ENCODE measurements around the gene BICD2. TPM values are rescaled to one million over a fixed set of nuclear protein-coding genes. Genes with fewer than 3 reads are reported as not detected.

The BICD2 gene
- total and polyA plus RNA-seq, 9 of the 15 experiments (the other 6 are each of a cell fraction or from before 2014, with no cell fraction given) = 3.6 to 23.4 (median 11.8) TPM

DNA sequence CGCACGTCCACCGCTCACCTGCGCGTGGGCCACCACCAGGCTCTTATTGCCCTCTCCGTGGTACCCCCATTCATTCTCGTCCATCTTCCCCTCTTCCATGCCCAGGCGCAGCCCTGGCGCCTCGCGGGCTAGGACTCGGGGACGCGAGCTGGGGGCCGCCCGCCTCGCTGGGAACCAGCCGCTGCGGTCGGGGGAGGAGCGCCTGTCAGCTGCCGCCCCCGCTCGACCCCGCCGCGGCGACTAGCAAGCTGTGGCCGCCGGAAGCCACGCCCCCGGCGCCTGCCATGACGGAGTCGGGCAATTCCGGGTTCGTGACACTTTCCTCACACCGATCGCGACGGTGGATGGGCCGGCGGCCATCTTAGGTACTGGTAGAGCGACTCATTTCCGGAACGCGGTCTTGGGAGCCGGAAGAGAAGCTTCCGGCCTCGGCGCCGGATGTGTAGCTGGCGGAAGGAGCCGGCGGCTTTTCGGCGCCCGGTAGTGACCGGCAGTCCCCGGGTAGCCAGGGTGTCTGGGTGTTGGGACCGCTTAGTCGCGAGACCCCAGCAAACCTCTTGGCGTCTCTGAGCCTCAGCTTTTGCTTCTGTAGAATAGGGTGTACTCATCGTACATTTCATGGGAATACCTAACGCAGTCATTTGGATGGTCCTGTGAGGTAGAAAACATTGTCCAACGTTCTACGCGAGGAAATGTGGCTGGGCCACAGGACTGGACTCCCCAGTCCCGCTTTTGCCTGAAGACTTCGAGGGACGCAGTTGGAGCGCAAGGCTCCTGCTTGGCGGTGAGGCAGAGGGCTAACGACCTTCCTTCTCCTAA is 94.5 kb downstream of the BICD2 start, which contains the start of gene IPPK (continued):
- TF ChIP-seq, protein P1, sequence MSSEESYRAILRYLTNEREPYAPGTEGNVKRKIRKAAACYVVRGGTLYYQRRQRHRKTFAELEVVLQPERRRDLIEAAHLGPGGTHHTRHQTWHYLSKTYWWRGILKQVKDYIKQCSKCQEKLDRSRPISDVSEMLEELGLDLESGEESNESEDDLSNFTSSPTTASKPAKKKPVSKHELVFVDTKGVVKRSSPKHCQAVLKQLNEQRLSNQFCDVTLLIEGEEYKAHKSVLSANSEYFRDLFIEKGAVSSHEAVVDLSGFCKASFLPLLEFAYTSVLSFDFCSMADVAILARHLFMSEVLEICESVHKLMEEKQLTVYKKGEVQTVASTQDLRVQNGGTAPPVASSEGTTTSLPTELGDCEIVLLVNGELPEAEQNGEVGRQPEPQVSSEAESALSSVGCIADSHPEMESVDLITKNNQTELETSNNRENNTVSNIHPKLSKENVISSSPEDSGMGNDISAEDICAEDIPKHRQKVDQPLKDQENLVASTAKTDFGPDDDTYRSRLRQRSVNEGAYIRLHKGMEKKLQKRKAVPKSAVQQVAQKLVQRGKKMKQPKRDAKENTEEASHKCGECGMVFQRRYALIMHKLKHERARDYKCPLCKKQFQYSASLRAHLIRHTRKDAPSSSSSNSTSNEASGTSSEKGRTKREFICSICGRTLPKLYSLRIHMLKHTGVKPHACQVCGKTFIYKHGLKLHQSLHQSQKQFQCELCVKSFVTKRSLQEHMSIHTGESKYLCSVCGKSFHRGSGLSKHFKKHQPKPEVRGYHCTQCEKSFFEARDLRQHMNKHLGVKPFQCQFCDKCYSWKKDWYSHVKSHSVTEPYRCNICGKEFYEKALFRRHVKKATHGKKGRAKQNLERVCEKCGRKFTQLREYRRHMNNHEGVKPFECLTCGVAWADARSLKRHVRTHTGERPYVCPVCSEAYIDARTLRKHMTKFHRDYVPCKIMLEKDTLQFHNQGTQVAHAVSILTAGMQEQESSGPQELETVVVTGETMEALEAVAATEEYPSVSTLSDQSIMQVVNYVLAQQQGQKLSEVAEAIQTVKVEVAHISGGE (CRISPR knock-in tag; IDR thresholded peaks at IDR 0.05) = peak; percentile 92 to 99 (median 98)
- TF ChIP-seq XRCC5 (IDR thresholded peaks at IDR 0.05; ENCODE audit: low read depth, low read length) (peak; percentile 41; the same call in 1 of the 2 replicates), NCOA1 (IDR thresholded peaks at IDR 0.05; ENCODE audit: low read depth) (peak; percentile 96), BRD4 (IDR thresholded peaks at IDR 0.05) (0 out of 2 replicates have a peak, but pooled peaks have one; percentile 18), STAG1 (CRISPR knock-in tag; IDR thresholded peaks at IDR 0.05; ENCODE audit: borderline replicate concordance) (no peak), CAMTA2 (CRISPR knock-in tag; conservative IDR thresholded peaks at IDR 0.05) (0 out of 2 replicates have a peak, but pooled peaks have one; percentile 66), ELF4 (CRISPR knock-in tag; IDR thresholded peaks at IDR 0.05) (peak; percentile 47; the same call in 1 of the 2 replicates), FOXA3 (CRISPR knock-in tag; conservative IDR thresholded peaks at IDR 0.05 in 1 of 2, IDR thresholded peaks at IDR 0.05 in 1 of 2) (no peak), PHF8 (IDR thresholded peaks at IDR 0.05; ENCODE audit: borderline replicate concordance, low read length) (peak; percentile 93), ILF3 (IDR thresholded peaks at IDR 0.05; ENCODE audit: borderline replicate concordance) (no peak), GABPA (tag; conservative IDR thresholded peaks at IDR 0.05; ENCODE audit: low read depth) (peak; percentile 99), CREM (IDR thresholded peaks at IDR 0.05; ENCODE audit: low read depth) (peak; percentile 97), SP1 (CRISPR knock-in tag; IDR thresholded peaks at IDR 0.05) (peak; percentile 74), SOX6 (IDR thresholded peaks at IDR 0.05) (0 out of 2 replicates have a peak, but pooled peaks have one; percentile 43), SMAD4 (CRISPR knock-in tag; conservative IDR thresholded peaks at IDR 0.05) (peak; percentile 59; the same call in 1 of the 2 replicates), POLR2G (IDR thresholded peaks at IDR 0.05; ENCODE audit: low read depth, low read length) (peak; percentile 94), RB1 (IDR thresholded peaks at IDR 0.05; ENCODE audit: low read depth) (peak; percentile 58), ZNF146 (CRISPR knock-in tag; IDR thresholded peaks at IDR 0.05; ENCODE audit: unreplicated experiment) (no peak), CBX3 (IDR thresholded peaks at IDR 0.05; ENCODE audit: borderline replicate concordance in 1 of 2, low read length in 2 of 2) (0 out of 3 replicates have a peak, but pooled peaks of 1 of the 2 experiments have one; percentile 33), MTA1 (IDR thresholded peaks at IDR 0.05; ENCODE audit: borderline replicate concordance) (peak; percentile 94), NCOR1 (IDR thresholded peaks at IDR 0.05) (peak; percentile 38), LCOR (CRISPR knock-in tag; IDR thresholded peaks at IDR 0.05) (peak; percentile 35; the same call in 1 of the 2 replicates), MED1 (CRISPR knock-in tag; IDR thresholded peaks at IDR 0.05; ENCODE audit: borderline replicate concordance) (no peak), SUPT5H (IDR thresholded peaks at IDR 0.05) (peak; percentile 92)
- TF ChIP-seq, protein P2, sequence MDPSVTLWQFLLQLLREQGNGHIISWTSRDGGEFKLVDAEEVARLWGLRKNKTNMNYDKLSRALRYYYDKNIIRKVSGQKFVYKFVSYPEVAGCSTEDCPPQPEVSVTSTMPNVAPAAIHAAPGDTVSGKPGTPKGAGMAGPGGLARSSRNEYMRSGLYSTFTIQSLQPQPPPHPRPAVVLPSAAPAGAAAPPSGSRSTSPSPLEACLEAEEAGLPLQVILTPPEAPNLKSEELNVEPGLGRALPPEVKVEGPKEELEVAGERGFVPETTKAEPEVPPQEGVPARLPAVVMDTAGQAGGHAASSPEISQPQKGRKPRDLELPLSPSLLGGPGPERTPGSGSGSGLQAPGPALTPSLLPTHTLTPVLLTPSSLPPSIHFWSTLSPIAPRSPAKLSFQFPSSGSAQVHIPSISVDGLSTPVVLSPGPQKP (CRISPR knock-in tag; IDR thresholded peaks at IDR 0.05) = no peak
